ENCODE measurements around the gene PRAC1.

PRAC1 gene

GRCh38 chr17:48681609-48682008, 40.7 kb downstream of the PRAC1 start:
- TF ChIP-seq OSR1 (CRISPR knock-in tag; IDR thresholded peaks at IDR 0.05): no peak
- TF ChIP-seq TSHZ2 (CRISPR knock-in tag; IDR thresholded peaks at IDR 0.05): no peak
- TF ChIP-seq ZNF70 (CRISPR knock-in tag; IDR thresholded peaks at IDR 0.05): no peak
- TF ChIP-seq CSRNP3 (CRISPR knock-in tag; IDR thresholded peaks at IDR 0.05): no peak
- TF ChIP-seq POU6F1 (CRISPR knock-in tag; IDR thresholded peaks at IDR 0.05; ENCODE audit: borderline replicate concordance, low read depth): no peak
- TF ChIP-seq SNAI2 (CRISPR knock-in tag; IDR thresholded peaks at IDR 0.05): no peak
- TF ChIP-seq BACH2 (CRISPR knock-in tag; IDR thresholded peaks at IDR 0.05; ENCODE audit: borderline replicate concordance): no peak
- no peak for ATAC-seq

- no peak for ATAC-seq
- TF ChIP-seq OSR1 (CRISPR knock-in tag; IDR thresholded peaks at IDR 0.05) (no peak), TOX (CRISPR knock-in tag; IDR thresholded peaks at IDR 0.05; ENCODE audit: borderline replicate concordance) (no peak), CREB5 (CRISPR knock-in tag; IDR thresholded peaks at IDR 0.05; ENCODE audit: low read depth) (no peak), TSHZ2 (CRISPR knock-in tag; IDR thresholded peaks at IDR 0.05) (no peak), ZFP3 (CRISPR knock-in tag; IDR thresholded peaks at IDR 0.05) (no peak), BACH2 (CRISPR knock-in tag; IDR thresholded peaks at IDR 0.05; ENCODE audit: borderline replicate concordance) (no peak), ZNF565 (CRISPR knock-in tag; conservative IDR thresholded peaks at IDR 0.05; ENCODE audit: low read depth) (no peak), ZNF70 (CRISPR knock-in tag; IDR thresholded peaks at IDR 0.05) (no peak), ZNF8 (CRISPR knock-in tag; IDR thresholded peaks at IDR 0.05) (no peak), ZC3H10 (CRISPR knock-in tag; IDR thresholded peaks at IDR 0.05) (no peak), ISL1 (CRISPR knock-in tag; IDR thresholded peaks at IDR 0.05) (no peak)
Observed at GRCh38 chr17:48679385-48680096, 42.8 kb downstream of the PRAC1 start.

- peak; percentile 98 for ATAC-seq
- TF ChIP-seq ISL1 (CRISPR knock-in tag; IDR thresholded peaks at IDR 0.05) (no peak), POU6F1 (CRISPR knock-in tag; IDR thresholded peaks at IDR 0.05; ENCODE audit: borderline replicate concordance, low read depth) (no peak), ZC3H10 (CRISPR knock-in tag; IDR thresholded peaks at IDR 0.05) (no peak), ZNF8 (CRISPR knock-in tag; IDR thresholded peaks at IDR 0.05) (no peak), TCF4 (CRISPR knock-in tag; IDR thresholded peaks at IDR 0.05; ENCODE audit: borderline replicate concordance) (no peak), ZNF70 (CRISPR knock-in tag; IDR thresholded peaks at IDR 0.05) (no peak), PATZ1 (CRISPR knock-in tag; IDR thresholded peaks at IDR 0.05; ENCODE audit: borderline replicate concordance) (no peak), RARB (CRISPR knock-in tag; IDR thresholded peaks at IDR 0.05) (no peak), CSDC2 (CRISPR knock-in tag; IDR thresholded peaks at IDR 0.05) (no peak), SNAI2 (CRISPR knock-in tag; IDR thresholded peaks at IDR 0.05) (no peak)
Observed at GRCh38 chr17:48678141-48678971, 44.0 kb downstream of the PRAC1 start.

Data from SK-N-SH treated with all-trans-retinoic acid at 6 μM for 48 hours (cell line).